ENCODE measurements around the gene C16orf92.

Gene C16orf92

DNA sequence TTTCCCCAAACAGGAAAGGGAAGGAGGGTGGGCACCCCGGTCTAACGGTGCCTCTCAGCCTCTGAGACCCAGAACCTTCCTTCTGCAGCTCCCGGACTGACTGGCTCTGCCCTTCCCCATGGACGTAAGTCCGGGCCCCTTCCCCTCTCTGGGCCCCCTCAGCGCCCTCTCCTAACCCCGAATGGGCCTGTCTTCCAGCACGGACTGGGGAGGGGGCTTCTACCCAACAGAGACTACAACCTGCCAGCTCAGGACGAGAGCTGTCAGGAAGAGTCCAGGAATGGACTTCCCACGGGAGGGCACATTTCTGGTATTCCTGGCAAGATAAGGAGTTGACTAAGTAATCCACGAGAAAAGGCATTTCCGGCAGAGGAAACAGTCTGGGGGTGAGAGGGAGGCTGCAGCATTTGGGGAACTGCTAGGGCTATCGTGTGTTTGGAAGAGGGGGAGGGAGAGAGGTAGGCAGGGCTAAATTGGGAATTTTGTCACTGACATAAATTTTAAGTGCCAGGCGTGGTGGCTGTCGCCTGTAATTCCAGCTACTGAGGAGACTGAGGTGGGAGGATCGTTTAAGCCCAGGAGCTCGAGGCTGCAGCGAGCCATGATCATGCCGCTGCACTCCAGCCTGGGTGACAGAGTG, 30.5 kb downstream of the C16orf92 start:
- in situ Hi-C loops (cut with MboI; ENCODE audit: low sequenced_read_pairs): no loop called here

DNA sequence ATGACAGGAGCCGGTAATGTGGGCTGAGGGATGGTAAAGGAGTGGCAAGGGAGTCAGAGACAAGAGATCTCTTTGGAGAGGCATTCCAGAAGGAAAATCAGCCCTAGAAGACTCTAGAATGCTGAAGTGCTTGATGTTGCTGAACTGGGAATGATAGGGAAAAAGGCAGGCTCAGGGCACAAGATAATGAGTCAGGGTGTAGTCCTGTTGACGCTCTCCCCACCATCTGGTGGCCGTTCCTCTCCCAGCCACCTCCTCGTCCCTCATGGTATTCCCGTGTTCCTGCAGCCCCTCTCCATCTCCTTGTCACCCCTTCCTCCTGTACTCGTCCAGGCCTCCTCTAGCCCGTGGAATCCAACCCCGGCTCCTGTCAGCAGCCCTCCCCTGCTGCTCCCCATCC, 31.5 kb downstream of the C16orf92 start:
- in situ Hi-C loops (cut with MboI; ENCODE audit: low sequenced_read_pairs): no loop called here

DNA sequence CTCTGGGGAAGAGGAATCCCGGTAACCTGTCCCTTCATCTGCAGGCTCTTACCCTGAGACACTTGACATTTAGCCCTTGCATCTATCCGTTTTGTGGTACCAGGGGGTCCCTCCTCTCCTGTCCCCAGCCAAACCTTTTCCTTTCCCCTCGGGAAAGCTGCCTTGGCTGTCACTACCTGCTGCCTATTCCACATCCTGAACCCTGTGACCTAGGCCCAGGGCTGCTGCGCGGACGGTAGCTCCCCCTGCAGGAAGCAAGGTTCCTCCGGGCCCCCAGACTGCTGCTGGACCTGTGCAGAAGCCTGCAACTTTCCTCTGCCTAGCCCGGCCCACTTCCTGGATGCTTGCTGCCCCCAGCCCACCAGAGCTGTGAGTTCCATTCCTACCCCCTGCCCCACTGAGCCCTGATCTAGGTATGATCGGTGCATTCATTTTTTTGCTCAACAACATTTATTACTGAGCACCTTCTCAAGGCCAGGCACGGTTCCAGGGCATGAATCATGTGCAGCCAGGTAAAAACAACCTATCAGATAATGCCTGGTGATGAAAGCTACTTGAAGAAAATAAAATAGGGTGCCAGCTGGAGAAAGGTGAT, 32.1 kb downstream of the C16orf92 start:
- in situ Hi-C loops (cut with MboI; ENCODE audit: low sequenced_read_pairs): no loop called here

DNA sequence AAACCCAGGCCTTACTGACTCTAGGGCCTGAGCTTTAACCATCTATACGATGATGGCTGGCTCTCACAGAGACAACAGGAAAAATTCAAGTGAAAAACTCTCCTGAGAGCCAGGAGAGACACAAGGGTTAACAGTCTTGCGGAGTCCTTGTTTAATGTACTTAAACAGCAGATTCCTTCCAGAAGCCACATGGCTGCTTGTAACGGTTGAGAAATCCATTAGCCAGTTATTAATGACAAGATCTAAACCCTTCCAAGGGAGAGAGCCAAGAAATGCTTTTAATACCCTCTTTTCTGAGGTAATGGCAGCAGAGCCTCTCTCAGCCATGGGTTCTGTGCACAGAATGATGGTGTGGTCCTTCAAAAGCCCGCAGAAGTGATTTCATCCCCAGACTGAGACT, 37.3 kb downstream of the C16orf92 start:
- in situ Hi-C loops (cut with MboI; ENCODE audit: low sequenced_read_pairs): no loop called here

DNA sequence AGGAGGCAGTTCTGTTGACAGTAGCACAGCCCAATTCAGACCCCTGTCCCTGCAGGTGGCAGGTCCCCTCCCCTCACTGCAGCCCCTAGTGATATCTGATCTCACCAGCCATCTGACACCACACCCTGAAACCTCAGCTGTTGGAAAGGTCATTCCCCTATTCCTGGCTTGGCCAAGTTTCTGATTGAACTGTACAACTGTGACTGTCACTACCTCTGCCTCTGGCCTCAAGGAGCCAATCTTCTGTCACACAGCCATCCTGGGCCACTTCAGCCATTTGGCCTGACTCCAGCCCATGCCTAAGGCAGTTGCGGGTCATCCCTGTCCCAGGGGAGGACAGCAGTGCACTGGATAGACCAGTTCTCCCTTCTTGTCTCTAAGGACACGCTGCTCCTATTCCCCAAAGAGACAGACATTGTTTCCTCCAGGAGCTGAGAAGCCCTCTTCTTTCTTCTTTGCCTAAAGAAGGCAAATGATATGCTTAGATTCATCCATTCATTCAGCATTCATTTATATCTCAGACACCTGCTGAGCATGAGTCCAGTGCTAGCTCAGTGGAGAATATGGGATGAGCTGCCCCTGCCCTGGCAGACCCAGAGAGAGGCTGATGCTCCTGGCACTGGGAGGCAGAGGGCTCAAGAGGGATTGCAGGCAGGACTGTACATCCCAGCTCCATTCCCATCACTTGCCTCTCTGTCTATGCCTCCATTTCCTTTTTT, 38.0 kb downstream of the C16orf92 start:
- in situ Hi-C loops (cut with MboI; ENCODE audit: low sequenced_read_pairs): no loop called here

DNA sequence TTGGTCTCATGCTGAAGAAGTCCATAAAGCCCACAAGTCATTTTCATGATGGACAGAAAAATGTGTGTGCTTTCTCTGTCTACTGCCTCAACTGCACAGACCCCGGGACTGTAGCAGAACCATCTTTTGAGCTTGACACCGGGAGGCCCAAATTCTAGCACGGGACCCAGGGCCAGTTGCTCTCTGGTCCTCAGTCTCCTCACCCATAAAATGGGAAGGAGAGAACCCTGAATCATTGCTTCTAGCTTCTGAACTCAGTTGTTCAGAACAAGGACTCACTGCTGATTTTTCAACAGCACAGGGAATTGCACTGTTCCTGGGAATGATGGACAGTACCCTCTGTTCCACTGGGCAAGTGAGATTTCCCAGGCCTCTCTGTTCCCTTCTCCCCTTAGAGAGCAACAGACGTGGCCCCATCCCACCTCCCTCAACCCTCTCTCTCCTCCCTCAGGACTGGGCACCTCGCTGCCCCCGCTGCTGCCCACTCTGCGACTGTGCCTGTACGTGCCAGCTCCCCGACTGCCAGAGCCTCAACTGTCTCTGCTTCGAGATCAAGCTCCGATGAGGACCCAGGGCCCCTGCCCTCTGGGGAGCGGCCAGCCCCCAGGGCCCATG, 40.4 kb downstream of the C16orf92 start:
- in situ Hi-C loops (cut with MboI; ENCODE audit: low sequenced_read_pairs): no loop called here

DNA sequence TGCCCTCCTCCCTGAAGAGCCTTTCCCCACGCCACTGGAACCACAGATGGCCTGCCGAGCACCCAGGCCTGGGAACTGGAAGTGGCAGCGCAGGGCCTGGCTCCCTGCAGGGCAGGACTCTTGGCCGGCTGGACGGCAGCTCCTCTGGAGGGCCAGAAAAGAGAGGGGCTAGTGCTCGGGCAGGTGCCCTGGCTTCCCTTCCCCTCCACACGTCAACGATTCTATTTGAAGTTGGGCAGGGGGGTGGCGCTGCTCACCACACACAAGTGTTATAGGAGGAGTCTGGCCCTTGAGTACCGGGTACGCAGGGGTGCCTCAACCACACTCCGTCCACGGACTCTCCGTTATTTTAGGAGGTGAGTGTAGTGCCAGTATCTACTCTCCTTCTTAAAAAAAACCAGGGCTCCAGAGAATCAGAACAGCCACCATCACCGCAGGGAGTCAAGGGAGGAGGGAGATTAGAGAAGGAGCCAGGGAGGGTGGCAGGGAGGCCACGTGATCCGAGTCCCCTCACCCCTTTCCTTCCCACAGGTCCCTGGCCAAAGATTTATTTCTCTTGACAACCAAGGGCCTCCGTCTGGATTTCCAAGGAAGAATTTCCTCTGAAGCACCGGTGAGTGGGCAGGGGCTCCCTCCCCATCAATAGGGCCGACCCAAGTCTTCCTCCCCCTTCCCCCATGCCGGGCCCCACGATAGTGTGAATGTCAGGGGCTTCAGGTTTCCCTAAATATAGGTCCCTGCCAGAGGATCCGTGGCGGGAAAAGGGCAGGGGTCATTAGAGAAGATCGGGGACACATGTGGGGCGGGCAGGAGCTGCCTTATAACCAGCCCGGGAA, 41.1 kb downstream of the C16orf92 start:
- in situ Hi-C loops (cut with MboI; ENCODE audit: low sequenced_read_pairs): no loop called here

DNA sequence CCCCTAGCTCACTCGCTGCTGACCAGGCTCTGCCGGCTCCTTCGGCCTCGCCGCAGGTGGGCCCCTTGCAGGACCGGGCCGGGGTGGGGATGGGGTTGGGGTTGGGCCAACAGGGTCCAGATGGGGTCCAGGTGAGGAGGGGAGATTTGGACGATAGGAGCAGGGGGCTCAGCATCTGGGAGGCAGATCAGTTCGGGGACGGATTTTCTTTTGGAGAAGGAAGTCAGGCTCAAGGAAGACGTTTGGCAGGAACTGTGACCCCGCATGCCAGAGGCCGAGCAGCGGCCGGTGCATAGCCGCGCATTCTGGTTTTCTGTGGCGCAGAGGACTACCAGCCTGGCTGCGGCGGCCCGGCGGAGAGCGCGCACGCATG, 41.7 kb downstream of the C16orf92 start:
- in situ Hi-C loops (cut with MboI; ENCODE audit: low sequenced_read_pairs): no loop called here

DNA sequence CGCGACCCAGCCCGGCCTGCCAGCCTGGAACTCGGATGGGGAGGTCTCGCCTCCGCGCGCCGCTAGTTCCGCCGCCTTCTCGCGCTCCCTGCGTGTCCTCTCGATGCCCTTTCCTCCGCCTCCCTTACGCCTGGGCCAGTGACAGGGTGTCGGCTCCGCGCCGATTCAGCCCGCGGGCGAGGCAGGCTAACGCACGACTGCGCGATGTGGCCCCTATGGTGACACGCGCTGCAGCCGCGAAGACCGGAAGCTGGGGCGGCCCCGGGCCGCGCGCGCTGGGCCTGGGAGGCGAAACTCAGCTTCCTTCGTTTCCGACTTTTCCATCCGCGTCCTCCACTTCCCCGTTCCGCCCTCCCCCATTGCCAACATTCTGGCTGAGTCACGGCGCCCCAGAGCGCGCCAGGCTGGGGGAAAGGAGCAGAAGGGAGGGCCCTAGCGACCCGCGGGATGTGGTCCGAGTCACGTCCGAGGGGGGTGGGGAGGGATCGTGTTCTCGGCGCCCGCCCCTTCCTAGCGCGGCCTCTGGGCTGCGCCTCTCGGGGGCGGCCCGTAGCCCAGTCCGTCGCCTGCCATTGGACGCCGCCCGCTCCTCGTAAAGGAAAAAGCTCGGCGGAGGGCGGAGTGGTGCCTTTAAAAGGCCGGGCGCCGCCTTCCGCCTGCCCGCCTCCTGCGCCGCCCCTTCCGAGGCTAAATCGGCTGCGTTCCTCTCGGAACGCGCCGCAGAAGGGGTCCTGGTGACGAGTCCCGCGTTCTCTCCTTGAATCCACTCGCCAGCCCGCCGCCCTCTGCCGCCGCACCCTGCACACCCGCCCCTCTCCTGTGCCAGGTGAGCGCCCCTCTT, 42.3 kb downstream of the C16orf92 start, which contains the start of gene ALDOA:
TSS of gene ALDOA (plus strand) at position 659 of the 841 bp plus-strand sequence. CDS start 1,138 bp downstream, outside the sequence.
- in situ Hi-C loops (cut with MboI; ENCODE audit: low sequenced_read_pairs): no loop called here

DNA sequence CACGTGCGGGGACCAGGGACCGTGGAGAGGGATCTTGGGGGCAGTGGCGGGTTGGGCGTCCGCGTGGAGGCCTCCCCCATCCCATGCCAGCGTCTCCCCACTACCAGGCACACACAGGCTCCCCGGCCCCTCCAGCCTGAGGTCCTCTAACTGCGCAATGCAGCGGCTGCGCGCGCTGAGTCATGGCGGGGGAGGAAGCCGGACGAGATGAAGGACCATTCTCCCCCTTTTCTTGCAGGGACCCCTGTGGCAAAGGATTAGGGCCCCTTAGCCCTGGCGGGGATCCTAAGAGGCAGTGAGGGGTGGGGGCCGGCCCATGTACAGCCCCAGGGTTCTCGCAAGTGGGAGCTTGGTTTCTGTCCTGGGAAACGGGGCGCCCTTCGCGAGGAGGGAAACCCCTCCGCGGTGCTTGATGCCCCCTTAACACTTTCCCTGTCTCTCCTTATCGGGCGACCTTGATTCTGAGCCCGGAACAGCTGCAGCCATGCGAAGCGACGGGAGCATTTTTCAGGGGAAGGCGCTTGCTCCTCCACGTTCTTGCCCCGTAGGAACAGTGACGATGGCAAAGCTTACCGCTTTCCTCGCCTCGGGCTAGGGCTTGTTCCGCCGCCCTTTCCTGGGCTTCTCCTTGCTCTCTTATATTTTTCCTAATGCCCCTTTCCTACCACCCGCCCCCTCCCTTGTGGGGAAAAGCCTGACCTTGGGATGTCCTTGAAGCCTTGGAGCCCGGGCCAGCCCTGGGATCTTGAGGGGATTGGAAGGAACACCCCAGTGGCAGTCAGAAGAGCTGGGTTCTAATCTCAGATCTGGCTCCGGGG, 43.2 kb downstream of the C16orf92 start:
- in situ Hi-C loops (cut with MboI; ENCODE audit: low sequenced_read_pairs): no loop called here

DNA sequence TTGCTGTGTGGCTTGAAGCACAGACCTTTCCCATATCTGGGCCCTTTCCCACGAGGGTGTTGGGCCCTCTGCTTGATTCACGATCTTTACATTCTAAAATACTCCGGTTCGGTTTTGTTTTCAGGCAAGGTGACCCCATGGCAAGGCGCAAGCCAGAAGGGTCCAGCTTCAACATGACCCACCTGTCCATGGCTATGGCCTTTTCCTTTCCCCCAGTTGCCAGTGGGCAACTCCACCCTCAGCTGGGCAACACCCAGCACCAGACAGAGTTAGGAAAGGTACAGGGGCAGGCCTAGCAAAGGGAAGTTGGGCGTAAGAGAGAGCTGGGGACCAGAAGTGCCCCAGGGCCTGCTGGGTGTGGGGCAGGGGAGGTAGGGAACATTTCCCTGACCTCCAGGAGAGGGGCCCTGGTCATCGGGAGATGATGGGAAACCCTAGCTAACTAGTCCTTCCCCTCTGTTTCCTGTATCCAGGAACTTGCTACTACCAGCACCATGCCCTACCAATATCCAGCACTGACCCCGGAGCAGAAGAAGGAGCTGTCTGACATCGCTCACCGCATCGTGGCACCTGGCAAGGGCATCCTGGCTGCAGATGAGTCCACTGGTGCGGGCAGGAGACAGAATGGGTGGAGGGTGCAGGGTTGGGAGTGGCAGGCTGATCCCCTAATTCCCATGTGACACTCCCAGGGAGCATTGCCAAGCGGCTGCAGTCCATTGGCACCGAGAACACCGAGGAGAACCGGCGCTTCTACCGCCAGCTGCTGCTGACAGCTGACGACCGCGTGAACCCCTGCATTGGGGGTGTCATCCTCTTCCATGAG, 44.0 kb downstream of the C16orf92 start:
- in situ Hi-C loops (cut with MboI; ENCODE audit: low sequenced_read_pairs): no loop called here

DNA sequence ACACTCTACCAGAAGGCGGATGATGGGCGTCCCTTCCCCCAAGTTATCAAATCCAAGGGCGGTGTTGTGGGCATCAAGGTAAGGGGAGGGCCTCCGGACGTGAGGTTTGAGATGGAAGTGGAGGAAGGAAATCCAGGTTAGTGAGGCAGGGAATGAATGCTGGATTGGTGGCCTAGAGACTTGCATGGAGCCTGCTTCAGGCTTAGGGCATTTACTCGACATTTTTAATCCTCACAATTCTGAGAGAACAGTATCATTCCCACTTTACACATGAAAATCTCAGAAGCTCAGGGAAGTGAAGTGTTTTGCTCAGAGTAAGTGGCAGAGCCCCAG, 44.6 kb downstream of the C16orf92 start:
- in situ Hi-C loops (cut with MboI; ENCODE audit: low sequenced_read_pairs): no loop called here

DNA sequence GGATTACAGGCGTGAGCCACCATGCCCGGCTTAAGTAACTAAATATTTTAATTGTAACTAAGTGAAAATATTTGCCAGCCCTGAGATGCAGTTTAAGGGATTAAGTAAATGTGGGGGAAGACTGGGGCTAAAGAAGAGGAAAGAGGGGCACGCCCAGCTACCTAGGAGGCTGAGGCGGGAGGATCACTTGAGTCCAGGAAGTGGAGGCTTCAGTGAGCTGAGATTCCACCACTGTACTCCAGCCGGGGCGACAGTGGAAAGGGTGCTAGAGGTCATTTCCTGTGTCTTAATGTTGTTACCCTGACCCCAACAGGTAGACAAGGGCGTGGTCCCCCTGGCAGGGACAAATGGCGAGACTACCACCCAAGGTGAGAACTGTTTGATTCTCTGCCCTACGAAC, 45.3 kb downstream of the C16orf92 start:
- in situ Hi-C loops (cut with MboI; ENCODE audit: low sequenced_read_pairs): no loop called here

DNA sequence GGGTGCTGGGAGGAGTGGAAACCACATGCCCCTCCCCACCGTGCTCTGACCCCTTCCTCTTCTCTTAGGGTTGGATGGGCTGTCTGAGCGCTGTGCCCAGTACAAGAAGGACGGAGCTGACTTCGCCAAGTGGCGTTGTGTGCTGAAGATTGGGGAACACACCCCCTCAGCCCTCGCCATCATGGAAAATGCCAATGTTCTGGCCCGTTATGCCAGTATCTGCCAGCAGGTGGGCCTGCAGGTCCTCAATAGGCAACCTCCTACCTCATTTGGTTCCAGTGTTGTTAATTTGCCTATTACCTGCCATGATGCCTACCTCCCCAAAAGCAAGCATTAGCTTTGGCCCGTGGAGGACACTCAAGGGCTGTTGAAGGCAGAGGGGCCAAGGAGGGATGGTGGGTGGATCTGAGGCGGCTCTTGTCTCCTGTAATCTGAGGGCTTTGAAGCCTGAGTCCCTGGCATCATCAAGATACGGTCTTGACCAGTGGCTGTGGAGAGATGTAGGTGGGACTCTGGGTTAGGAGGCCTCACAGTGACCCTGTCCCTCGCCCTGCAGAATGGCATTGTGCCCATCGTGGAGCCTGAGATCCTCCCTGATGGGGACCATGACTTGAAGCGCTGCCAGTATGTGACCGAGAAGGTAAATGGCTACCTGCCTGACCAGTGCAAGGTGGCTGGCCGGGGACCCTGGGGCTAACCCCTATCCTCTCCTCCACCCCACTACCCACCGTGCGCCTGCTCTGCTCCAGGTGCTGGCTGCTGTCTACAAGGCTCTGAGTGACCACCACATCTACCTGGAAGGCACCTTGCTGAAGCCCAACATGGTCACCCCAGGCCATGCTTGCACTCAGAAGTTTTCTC, 46.0 kb downstream of the C16orf92 start:
- in situ Hi-C loops (cut with MboI; ENCODE audit: low sequenced_read_pairs): no loop called here

DNA sequence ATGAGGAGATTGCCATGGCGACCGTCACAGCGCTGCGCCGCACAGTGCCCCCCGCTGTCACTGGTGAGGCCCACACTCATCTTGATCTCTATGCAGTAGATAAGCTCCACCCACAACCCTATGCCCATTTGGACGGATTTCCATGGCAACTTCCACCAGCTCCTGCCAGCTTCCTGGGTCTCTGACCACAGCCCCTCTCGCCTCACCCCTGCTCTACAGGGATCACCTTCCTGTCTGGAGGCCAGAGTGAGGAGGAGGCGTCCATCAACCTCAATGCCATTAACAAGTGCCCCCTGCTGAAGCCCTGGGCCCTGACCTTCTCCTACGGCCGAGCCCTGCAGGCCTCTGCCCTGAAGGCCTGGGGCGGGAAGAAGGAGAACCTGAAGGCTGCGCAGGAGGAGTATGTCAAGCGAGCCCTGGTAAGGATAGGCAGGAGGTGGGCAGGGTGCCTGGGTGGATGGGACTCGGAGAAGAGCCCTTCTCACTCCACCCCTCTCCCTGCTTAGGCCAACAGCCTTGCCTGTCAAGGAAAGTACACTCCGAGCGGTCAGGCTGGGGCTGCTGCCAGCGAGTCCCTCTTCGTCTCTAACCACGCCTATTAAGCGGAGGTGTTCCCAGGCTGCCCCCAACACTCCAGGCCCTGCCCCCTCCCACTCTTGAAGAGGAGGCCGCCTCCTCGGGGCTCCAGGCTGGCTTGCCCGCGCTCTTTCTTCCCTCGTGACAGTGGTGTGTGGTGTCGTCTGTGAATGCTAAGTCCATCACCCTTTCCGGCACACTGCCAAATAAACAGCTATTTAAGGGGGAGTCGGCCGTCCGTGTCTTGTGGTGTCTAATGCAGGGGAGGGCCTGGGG, 46.8 kb downstream of the C16orf92 start:
- in situ Hi-C loops (cut with MboI; ENCODE audit: low sequenced_read_pairs): no loop called here

DNA sequence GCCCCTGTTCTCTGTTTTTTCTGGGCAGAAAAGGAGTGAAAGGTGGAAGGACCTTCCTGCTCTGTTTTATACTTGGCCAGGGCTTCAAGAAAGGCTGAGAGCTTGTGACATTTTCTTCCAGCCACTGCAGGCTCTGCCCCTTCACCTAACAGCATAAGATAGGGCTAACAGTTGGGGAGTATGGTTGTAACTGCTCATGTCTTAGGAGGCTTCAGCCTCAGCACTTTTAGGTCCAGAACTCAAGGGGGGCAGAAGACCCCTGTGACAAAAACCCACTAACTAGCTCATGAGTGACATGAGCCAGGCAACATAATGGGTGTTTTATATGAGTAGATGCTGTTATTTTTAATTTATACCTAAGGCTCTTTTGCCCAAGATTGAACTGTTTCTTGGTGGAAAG, 47.5 kb downstream of the C16orf92 start:
- in situ Hi-C loops (cut with MboI; ENCODE audit: low sequenced_read_pairs): no loop called here
